LNCAP (cell line): ENCODE measurements around the gene CELF4.

ENCODE experiments used
- CTCF ChIP-seq: fragments of 450-650 bp; IDR thresholded peaks from 2 replicates; pipeline ENCODE4 v1.5.1; 2017; ENCODE audit warnings: mild to moderate bottlenecking

Gene CELF4

GRCh38 chr18:37430357-37431076 is 135.1 kb downstream of the CELF4 start:
- TF ChIP-seq CTCF, result no peak

GRCh38 chr18:37429791-37430190 is 135.8 kb downstream of the CELF4 start:
- TF ChIP-seq CTCF, result no peak

GRCh38 chr18:37428288-37428974 is 137.2 kb downstream of the CELF4 start:
- no peak for TF ChIP-seq CTCF

GRCh38 chr18:37426586-37426985 is 139.0 kb downstream of the CELF4 start:
- TF ChIP-seq CTCF, result no peak

- TF ChIP-seq CTCF, result no peak
These were observed 140.4 kb downstream of the CELF4 start for GRCh38 chr18:37425222-37425621.

- TF ChIP-seq CTCF, result no peak
These were observed 141.1 kb downstream of the CELF4 start for GRCh38 chr18:37424507-37424906.

- no peak for TF ChIP-seq CTCF
These were observed 143.0 kb downstream of the CELF4 start for GRCh38 chr18:37422596-37422995.
